ENCODE measurements around the gene MGAT5B.

MGAT5B gene

GRCh38 chr17:76925441-76925891 lies 57.3 kb downstream of the MGAT5B start:
- Histone ChIP-seq H3K79me2 (ENCODE audit: low read length) (no peaks in the 10 kb centered on the region), H3K9ac (ENCODE audit: low read length) (no peak overlapping the region), H3K36me3 (replicated peaks; ENCODE audit: insufficient read depth, low read length) (no peaks in the 10 kb centered on the region), H4K20me1 (ENCODE audit: insufficient read depth, low read length) (no peaks in the 10 kb centered on the region), H3K4me3 (ENCODE audit: low read length) (no peak overlapping the region), H3F3A (ENCODE audit: insufficient read depth, low read length) (no peaks in the 10 kb centered on the region), H3K9me2 (replicated peaks; ENCODE audit: insufficient read depth, low read length) (no peaks in the 10 kb centered on the region), H3K27ac (ENCODE audit: low read length) (no peak overlapping the region), H3K4me1 (ENCODE audit: low read length) (no peaks in the 10 kb centered on the region), H2AFZ (ENCODE audit: low read length) (no peak overlapping the region), H3K4me2 (ENCODE audit: low read depth, low read length) (no peak overlapping the region), H3K9me3 (replicated peaks; ENCODE audit: insufficient read depth, low read length) (no peaks in the 10 kb centered on the region), H3K27me3 (replicated peaks; ENCODE audit: insufficient read depth, low read length) (peaks cover 93% of the 10 kb centered on the region)
- no peak for TF ChIP-seq EZH2 (optimal IDR thresholded peaks at IDR 0.05; ENCODE audit: low read depth, low read length)
- no peak for TF ChIP-seq EZH2phosphoT487 (IDR thresholded peaks at IDR 0.05; ENCODE audit: low read length)
- no peak for TF ChIP-seq CTCF (IDR thresholded peaks at IDR 0.05; ENCODE audit: low read length)
- DNase-seq = no peak

- Histone ChIP-seq H3K4me2 (ENCODE audit: low read depth, low read length) (no peak overlapping the region), H3K36me3 (replicated peaks; ENCODE audit: insufficient read depth, low read length) (no peaks in the 10 kb centered on the region), H3K27me3 (replicated peaks; ENCODE audit: insufficient read depth, low read length) (peaks cover 88% of the 10 kb centered on the region), H3K79me2 (ENCODE audit: low read length) (no peaks in the 10 kb centered on the region), H3F3A (ENCODE audit: insufficient read depth, low read length) (no peaks in the 10 kb centered on the region), H2AFZ (ENCODE audit: low read length) (no peak overlapping the region), H3K27ac (ENCODE audit: low read length) (no peak overlapping the region), H3K9ac (ENCODE audit: low read length) (no peak overlapping the region), H4K20me1 (ENCODE audit: insufficient read depth, low read length) (no peaks in the 10 kb centered on the region), H3K4me1 (ENCODE audit: low read length) (no peaks in the 10 kb centered on the region), H3K4me3 (ENCODE audit: low read length) (no peak overlapping the region), H3K9me2 (replicated peaks; ENCODE audit: insufficient read depth, low read length) (no peaks in the 10 kb centered on the region), H3K9me3 (replicated peaks; ENCODE audit: insufficient read depth, low read length) (no peaks in the 10 kb centered on the region)
- DNase-seq = no peak
- TF ChIP-seq CTCF (IDR thresholded peaks at IDR 0.05; ENCODE audit: low read length) (no peak), EZH2phosphoT487 (IDR thresholded peaks at IDR 0.05; ENCODE audit: low read length) (no peak), EZH2 (optimal IDR thresholded peaks at IDR 0.05; ENCODE audit: low read depth, low read length) (no peak)
These were observed 58.1 kb downstream of the MGAT5B start for GRCh38 chr17:76926237-76926866.

- H3K27ac ChIP-seq (ENCODE audit: low read length) = no peak overlapping the region
- H3K4me1 ChIP-seq (ENCODE audit: low read length) = no peaks in the 10 kb centered on the region
- TF ChIP-seq CTCF (IDR thresholded peaks at IDR 0.05; ENCODE audit: low read length) = no peak
- no peak for TF ChIP-seq EZH2 (optimal IDR thresholded peaks at IDR 0.05; ENCODE audit: low read depth, low read length)
- no peak for TF ChIP-seq EZH2phosphoT487 (IDR thresholded peaks at IDR 0.05; ENCODE audit: low read length)
- H3K9ac ChIP-seq (ENCODE audit: low read length) = no peak overlapping the region
- H3K79me2 ChIP-seq (ENCODE audit: low read length) = no peaks in the 10 kb centered on the region
- H3K36me3 ChIP-seq (replicated peaks; ENCODE audit: insufficient read depth, low read length) = no peaks in the 10 kb centered on the region
- no peak overlapping the region for H3K4me3 ChIP-seq (ENCODE audit: low read length)
- H4K20me1 ChIP-seq (ENCODE audit: insufficient read depth, low read length) = no peaks in the 10 kb centered on the region
- H3K9me3 ChIP-seq (replicated peaks; ENCODE audit: insufficient read depth, low read length) = no peaks in the 10 kb centered on the region
- no peaks in the 10 kb centered on the region for H3K9me2 ChIP-seq (replicated peaks; ENCODE audit: insufficient read depth, low read length)
- no peaks in the 10 kb centered on the region for H3F3A ChIP-seq (ENCODE audit: insufficient read depth, low read length)
- no peak overlapping the region for H2AFZ ChIP-seq (ENCODE audit: low read length)
- no peak for DNase-seq
- H3K4me2 ChIP-seq (ENCODE audit: low read depth, low read length) = no peak overlapping the region
- peaks cover 83% of the 10 kb centered on the region for H3K27me3 ChIP-seq (replicated peaks; ENCODE audit: insufficient read depth, low read length)
These were observed 59.4 kb downstream of the MGAT5B start for GRCh38 chr17:76927577-76927976.
